GM19238 (cell line): ENCODE results near the gene DYRK1B.

Experiments used
- DNase-seq: peaks from one replicate; pipeline ENCODE4 v3.0.0; 2011; ENCODE audit warnings: low spot score; ENCODE audit not compliant: insufficient read length

The DYRK1B gene

DNA sequence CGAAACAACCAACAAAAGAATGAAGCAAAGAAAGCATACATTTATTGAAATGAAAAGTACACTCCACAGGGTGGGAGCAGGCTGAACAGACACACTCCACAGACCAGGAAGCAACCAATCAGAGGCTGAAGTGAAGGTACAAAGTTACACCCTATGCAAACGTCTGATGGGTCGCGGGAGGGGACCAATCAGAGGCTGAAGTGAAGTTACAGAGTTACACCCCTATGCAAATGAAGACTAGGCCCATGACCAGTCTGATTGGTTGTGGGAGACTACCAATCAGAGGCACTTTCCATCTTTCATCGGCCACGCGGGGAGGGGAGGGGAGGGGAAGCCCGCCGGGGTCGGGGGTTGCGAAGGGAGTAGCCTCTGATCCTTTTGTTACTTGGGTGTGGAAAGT is 24.6 kb upstream of the DYRK1B start:
- no peak for DNase-seq

DNA sequence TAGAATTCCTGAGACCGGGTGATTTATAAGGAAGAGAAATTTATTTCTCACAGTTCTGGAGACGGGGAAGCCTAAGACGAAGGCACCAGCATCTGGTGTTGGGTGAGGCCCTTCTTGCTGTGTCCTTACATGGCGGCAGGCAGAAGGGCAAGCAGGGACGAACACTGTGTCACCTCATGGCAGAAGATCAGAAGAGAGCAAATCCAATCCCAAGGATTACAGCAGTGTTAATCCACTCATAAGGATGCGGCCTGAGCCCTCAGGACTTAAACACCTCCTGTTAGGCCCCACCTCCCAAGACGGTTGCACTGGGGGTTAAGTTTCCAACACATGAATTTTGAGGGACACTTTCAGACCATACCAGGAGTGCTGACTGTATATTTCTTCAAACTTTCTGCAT is 18.9 kb upstream of the DYRK1B start:
- DNase-seq, result no peak

DNA sequence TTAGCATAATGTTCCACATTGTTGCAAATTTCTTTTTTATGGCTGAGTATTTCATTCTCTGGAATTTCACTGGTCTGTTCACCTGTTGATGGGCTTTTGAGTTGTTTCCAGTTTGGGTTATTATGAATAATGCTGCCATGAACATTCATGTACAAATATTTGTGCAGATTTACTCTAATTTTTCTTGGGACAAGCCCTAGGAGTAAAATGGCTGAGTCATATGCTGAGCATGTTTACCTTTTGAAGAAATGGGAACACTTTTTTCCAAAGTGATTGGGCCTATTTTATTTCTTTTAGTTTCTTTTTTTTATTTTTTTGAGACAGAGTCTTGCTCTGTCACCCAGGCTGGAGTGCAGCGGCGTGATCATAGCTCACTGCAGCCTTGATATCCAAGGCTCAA is 16.9 kb upstream of the DYRK1B start:
- no peak for DNase-seq

DNA sequence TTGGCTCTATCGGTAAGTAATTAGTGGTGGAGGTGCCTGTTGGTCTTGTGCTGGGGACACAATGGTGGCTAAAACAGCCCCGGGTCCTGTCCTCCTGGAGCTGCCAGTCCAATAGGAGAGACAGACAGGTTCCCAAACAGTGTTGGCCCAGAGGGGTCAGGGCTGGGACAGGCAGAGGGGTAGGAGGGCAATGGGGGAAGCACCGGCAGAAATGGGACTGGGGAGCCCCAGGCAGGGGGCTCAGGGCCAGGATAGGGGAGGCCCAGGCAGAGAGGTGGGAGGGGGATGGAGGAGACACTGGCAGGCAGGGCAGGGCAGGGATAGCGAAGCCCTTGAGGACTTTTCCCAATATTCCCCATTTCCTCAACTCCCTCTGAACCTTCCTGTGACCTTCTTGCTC is 14.4 kb upstream of the DYRK1B start:
- DNase-seq, result no peak

DNA sequence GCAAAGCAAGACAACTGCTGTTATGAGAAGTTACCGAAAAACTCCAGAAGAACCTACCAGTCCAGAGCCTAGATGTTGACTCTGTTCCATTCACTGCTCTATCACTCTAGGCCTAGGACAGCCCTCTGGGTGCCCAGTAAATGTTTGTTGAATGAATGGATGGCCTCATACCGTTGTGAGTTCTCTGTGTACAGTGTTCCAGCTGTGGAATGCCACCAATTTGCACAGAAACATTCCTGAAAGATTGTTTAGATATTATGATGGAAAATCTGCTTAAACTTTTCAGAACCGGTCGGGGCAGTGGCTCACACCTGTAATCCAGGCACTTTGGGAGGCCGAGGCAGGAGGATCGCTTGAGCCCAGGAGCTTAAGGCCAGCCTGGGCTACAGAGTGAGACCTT is 13.6 kb upstream of the DYRK1B start:
- no peak for DNase-seq

DNA sequence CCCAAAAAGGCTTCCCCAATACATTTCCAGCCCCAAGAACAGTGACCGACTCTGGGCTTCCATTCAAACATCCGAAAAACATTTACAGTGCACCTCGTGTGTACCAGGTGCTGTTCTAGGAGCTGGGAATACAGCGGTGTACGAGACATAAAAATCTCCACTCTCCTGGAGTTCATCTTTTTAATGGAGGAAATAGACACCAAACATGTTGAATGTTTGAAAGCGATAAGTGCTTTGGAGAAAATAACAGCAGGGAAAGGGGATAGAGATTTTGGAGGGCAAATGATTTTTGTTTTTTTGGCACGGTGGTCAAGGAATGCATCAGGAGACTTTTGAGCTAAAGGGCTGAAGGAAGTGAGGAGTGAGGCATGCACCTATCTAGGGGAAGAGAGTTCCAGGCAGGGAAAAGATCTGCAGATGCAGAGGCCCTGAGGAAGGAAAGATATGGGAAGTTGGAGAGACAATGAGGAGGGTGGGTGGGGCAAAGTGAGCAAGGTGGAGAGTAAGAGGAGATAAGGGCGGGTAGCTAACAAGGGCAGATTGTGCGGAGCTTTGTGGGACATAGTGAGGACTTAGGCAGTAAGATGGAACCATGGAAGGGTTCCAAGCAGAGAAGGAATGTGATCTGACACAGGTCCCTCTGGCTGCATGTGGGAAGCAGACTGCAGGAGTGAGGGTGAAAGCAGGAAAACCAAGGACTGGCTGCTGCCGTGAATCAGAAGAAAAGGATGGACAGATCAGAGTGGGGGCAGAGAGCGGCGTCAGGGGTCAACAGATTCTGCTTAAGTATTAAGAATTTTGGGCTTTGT is 12.9 kb upstream of the DYRK1B start:
- DNase-seq, result no peak

DNA sequence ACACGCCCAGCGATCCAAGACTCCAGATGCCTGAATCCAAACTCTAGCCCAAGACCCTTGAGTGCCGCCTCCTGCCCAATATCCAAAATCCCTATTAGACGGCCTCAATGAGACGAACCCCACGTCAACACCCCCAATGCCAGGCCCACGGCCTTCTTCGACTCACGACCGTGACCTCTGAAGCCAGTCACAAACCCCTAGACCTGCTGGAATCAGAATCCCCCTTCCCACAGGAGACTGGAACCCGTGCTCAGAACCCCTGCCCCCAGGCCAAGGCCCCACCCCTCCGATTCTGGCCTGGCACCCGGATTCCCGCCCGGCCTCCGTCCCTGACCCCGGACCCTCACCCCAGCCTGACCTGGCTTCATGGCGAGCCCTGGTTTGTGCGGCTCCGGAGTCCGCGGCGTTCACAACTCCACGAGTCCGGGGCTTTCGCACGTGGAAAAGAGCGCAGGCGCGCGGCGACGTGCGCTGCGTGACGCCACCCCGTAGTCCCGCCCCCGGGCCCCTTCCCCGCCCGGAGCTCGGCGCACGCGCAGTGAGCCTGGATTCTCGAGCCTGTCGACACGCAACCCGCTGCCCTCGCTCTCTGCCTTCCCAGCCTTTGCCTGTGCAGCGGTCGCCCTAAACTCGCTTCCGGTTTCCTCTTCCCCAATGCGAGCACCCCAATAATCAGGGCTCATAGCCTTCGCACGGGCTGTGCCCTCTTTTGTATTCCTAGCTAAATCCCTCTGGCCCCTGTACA is 12.1 kb upstream of the DYRK1B start, which contains the start of gene FBL:
TSS of gene FBL (minus strand) at position 447 of the 745 bp plus-strand sequence. CDS start at position 368, 79 bp downstream.
- DNase-seq, result peak; percentile 97

DNA sequence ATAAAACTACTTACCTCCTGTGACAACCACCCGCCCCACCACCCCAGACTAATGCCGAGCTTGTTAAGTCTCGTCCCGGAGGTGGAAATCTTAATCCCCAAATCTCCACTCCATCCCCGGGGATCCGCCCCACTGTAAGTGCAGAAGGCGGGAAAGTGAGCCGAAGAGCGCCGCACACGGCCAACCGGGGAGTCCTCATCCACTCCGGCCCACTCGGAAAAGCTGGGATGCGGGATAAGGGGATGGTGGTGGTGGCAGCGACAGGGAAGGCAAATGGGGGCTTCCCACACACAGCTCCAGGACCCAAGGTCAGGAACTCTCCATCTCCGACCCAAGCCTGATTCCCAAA is 11.6 kb upstream of the DYRK1B start:
- no peak for DNase-seq

DNA sequence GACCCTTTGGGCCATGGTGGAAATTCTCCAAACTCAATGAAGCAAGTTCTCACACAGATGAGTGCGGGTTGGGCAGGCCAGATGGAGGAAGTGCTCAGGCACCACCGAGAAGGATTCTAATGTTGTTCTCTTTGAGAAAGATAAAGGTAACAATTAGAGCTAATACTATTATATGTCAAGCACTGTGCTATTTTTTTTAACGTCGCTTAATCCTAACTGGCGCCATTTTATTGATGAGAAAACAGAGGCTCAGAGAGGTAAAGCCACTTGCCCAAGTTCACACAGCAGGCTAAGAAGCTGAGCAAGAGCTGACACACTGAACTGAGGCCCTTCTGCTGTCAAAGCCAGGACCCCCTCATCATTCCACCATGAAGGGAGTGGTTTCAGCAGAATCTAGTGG is 11.2 kb upstream of the DYRK1B start:
- DNase-seq, result no peak

DNA sequence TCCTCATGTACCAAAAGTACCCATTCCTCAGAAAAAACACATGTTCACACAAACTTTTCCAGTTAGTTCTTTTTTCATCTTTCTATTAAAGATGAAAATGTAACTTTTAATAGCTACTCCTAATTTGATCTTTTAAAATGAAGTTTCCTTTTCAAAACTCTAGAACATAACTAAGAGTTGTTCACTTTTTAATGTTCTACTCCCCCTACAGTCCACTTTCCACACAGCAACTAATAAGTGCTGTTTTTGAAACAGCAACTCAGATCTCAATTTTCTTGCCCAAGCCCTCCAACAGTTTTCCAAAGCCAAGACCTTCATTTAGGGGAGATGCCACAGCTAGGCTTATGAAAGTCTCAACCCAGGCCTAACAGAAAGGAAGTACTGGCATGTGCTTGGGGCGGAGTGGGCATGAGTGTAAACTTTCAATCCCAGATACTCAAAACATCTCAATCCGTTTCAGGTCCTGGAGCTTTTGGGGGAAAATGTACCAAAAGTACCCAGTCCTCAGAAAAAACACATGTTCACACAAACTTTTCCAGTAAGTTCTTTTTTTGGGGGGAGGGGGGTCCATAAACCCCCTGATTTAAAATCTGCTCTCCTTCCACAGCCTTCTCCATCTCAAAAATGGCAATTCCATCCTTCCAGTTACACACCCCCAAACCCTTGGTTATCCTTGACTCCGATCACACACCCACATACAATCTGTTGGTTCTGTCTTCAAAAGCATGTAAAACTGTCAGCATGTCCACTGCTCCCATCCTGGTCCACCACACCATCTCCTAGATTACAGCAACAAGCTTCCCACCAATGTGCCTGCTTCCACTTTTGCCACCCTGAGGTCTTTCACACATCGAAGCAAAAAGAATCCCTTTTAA is 10.2 kb upstream of the DYRK1B start:
- DNase-seq, result no peak

DNA sequence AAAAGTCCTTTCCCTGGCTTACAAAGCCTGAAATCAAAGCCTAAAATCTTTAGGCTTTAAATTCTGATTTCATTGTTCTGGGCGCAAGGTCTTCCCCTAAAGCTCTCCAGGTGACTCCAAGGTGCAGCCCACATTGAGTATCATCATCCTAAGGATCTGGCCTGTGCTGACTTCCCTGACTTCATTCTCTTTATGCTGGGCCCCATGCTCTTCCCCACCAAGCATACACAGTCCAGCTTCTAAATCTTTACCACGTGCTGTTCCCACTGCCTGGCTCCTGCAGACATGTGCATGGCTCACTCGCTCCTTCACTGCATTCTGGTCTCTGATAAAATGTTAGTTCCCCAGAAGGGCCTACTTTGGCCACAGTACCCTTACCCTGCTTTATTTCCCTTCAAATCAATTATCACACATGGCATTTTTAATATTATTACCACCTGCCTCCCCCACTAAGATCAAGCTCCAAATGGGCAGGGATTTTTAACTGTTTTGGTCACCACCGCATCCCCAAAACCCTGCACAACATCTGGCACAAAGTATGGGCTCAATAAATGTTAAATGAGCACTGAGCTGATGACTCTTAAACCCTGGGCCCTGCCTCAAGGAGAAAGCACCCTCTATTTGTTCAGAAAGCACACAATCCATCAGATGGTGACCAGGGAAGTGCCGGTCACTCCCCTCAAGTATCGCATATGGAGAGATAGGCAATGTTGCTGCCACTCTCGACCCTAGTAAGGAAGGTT is 8.9 kb upstream of the DYRK1B start:
- no peak for DNase-seq

DNA sequence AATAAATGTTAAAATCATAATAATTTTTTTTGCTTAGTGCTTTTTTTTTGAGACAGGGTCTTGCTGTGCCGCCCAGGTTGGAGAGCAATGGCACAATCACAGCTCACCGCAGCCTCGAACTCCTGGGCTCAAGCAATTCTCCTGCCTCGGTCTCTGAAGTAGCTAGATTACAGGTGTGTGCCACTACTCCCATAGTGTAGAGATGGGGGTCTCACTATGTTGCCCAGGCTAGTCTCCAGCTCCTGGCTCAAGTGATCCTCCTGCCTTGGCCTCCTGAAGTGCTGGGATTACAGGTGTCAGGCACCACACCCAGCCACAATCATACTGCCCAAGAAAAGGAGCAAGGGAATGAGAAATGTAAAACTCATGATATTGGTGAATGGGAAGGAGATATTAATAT is 7.1 kb upstream of the DYRK1B start:
- no peak for DNase-seq

DNA sequence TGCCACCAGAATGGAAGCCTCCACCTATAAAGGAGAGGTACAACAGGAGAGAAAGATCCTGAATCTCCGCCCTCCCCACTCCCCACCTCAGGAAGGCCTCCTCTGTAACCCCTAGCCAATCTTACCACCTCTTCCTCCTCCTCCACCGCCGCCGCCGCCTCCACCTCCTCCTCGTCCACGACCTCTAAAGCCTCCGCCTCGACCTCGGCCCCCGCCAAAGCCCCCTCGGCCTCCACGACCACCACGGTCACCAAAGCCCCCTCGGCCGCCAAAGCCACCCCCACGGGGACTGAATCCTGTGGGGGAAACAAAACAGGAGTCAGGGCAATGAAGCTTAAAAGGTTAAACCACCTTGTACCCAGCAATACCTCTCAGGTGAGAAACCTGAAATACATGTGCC is 6.5 kb upstream of the DYRK1B start:
- DNase-seq, result no peak

DNA sequence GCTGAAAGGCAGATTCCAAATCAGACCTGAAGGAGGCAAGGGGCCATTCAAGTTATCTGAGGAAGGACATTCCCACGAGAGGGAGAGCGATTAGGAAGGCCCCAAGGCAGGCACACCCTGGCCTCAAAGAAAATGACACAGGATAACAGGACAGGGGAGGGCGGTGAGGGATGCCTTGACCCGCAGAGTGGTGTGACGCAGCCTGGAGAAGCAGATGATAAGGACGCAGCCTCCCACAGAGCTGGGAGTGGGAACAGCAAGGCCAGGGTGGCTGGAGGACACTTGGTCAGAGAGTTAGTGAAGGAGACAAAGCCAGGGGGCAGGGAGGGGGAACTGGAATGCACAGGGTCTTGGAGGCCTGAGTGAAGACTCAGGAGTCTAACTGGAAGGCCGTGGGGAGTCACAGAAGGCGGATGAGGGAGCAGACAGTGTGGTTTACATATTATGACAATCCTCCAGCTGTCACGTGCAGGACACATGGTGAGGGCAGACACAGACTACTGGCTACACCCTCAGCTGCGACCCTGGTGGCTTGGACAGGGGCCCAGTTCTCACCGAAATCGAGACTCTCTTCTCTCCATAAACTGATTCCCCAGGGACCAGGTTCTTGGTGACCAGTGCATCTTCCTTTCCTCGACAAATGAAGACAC is 5.8 kb upstream of the DYRK1B start:
- no peak for DNase-seq

DNA sequence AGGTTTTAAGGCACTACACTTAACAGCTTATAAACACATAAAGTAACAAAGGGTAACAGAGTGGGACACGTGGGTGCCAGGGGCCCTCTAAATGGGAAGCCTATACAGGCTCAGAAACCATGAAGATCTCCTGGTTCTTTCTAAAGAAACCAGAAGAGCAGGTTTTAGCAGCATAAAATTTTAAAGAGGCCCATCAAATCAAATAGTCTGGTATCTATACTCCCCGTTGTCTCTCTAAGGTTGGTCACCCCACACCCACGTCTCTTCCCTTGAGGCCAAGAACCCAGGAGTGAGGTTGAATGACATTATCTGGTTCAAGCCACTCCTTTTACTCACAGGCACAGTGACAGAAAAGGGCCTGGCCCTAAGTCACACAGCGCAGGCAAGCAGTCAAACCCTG is 4.6 kb upstream of the DYRK1B start:
- DNase-seq, result no peak

DNA sequence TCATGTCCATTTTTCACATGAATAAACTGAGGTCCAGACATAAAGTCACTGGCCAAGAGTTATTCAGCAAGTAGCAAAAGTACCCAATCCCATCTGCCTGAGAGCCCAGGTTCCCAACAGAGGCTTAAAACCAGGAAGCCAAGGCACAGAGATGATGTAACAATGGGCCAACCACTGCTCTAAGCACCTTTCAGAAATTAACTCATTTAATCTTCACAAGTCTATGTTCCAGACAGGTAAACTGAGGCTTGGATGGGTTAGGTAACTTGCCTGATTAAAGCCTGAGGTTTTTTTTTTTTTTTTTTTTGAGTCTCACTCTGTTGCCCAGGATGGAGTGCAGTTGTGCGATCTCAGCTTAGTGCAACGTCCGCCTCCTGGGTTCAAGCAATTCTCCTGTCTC is 4.0 kb upstream of the DYRK1B start:
- no peak for DNase-seq

DNA sequence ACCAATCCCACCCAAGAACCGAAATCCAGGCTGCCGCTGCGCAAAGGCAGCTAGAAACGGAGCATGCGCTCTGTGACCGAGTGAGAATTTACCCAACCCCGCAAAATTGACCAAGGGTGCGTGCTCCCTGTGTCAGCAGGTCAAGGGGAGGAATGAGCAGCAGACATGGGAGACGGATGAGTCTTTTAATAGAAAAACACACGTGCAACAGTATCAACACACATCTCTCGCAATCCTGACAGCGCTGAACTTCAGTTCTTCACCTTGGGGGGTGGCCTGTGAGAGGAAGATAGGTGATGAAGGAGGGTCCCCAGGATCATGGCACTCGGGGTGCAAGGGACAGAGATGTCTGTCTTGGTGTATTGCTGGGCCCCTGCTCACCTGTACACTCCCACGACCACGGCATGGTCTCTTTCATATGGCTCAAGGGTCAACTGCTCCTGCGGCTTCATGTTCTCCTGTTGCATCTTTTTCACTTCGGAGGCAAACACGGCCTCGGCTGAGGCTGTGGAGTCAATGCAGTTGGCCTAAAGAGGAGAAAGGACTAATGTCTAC is 402 bp upstream of the DYRK1B start:
- no peak for DNase-seq

DNA sequence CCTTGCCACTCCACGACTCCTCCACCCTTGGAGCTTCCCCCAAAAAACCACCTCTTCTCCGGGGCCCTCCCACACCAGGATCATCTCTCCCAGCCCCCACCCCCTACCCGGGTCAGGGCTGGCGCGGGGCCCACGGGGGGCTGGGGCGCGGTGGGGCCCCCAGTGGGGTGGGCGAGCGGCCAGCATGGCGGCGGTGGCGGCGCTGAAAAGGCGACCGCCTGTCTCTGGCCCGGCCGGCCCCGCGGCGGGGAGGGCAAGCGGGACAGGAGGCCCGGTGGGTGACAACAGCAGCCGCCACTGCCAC is 850 bp downstream of the DYRK1B start:
- no peak for DNase-seq

DNA sequence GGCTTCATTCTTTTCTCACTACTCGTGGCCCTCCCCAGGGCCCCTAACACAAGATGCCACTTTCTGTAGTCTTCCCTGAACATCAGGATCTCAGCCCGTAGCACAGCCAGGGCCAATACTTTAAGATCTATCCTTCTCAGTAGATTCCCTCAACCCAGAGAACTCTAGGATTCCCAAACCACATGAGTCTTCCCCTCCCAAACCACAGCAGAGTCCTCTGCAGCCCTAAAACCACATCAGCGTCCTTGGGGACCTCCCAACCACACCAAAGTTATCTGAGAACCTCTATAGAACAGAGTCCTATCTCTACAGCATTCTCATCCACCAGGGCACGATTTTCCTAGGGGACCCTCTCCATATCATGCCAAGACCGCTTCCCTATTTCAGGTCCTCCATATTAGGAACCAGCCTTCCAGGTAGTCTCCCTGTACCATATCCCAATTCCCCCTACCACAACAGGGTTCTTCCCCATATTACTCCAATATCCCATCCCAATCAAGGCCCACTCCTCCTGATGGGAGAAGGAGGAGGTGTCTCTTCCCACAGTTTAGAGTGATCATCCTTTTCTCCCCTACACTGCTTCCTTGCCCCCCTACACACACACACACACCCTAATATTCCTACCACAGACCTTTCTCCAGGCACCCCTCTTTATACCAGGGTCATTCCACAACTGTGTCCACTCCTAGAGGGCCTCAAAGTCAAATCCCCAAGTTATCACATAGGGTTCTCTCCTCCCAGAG is 1.4 kb downstream of the DYRK1B start:
- no peak for DNase-seq

DNA sequence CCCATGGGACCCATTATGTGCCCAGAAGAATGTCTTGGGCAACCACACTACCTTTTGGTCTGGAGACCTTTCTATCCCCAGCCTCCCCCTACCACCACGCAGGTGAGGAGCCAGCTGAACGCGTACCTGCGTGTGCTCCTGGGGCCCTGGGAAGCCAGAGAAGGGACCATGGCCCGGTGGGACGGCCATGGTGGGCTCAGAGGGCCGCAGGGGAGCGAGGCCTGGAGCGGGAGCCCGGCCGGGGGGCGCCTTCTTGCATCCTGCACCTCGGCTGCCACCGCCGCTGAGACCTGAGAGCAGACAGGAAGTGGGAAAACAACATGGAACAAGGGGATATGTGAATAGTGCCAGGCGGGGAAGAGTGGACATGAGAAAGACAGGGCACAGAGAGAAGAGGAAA is 2.3 kb downstream of the DYRK1B start:
- no peak for DNase-seq
